Activated effector memory CD4-positive, alpha-beta T cell treated with anti-CD3 and anti-CD28 coated beads, Interleukin-2, amount 50 U/mL, for 16 hours (primary cell): Measurements from ENCODE around the gene ATRN.

ENCODE experiments used
- DNase-seq: peaks from one replicate; pipeline ENCODE4 v3.0.0-alpha.2; 2020

ATRN gene

GRCh38 chr20:3679749-3680700 lies 209.2 kb downstream of the ATRN start:
- no peak for DNase-seq

- DNase-seq = no peak
These were observed 210.0 kb downstream of the ATRN start for GRCh38 chr20:3680701-3681351.

GRCh38 chr20:3681352-3681930 lies 210.6 kb downstream of the ATRN start:
- DNase-seq = no peak

- DNase-seq = no peak
These were observed 211.3 kb downstream of the ATRN start, which contains the start of gene ADAM33 for GRCh38 chr20:3681931-3682781. Gene ADAM33, minus strand, starts transcription at chr20:3682010. Its CDS starts 6 bp downstream, at chr20:3682004.

GRCh38 chr20:3685341-3685740 lies 214.5 kb downstream of the ATRN start:
- DNase-seq = no peak

- DNase-seq = no peak
These were observed 215.6 kb downstream of the ATRN start for GRCh38 chr20:3686421-3686820.

- no peak for DNase-seq
These were observed 216.1 kb downstream of the ATRN start for GRCh38 chr20:3686867-3687321.

GRCh38 chr20:3687655-3688054 lies 216.8 kb downstream of the ATRN start:
- no peak for DNase-seq

- DNase-seq = no peak
These were observed 219.2 kb downstream of the ATRN start for GRCh38 chr20:3689978-3690377.

GRCh38 chr20:3690413-3690812 lies 219.6 kb downstream of the ATRN start:
- no peak for DNase-seq

- no peak for DNase-seq
These were observed 220.5 kb downstream of the ATRN start for GRCh38 chr20:3691306-3691705.

- no peak for DNase-seq
These were observed 221.1 kb downstream of the ATRN start for GRCh38 chr20:3691897-3692296.

GRCh38 chr20:3692706-3693294 lies 222.0 kb downstream of the ATRN start:
- DNase-seq = no peak

GRCh38 chr20:3693376-3693775 lies 222.6 kb downstream of the ATRN start:
- no peak for DNase-seq

GRCh38 chr20:3694864-3695263 lies 224.0 kb downstream of the ATRN start:
- no peak for DNase-seq

GRCh38 chr20:3696200-3696599 lies 225.4 kb downstream of the ATRN start:
- DNase-seq = no peak

GRCh38 chr20:3696745-3697587 lies 226.1 kb downstream of the ATRN start:
- DNase-seq = no peak

- DNase-seq = no peak
These were observed 226.9 kb downstream of the ATRN start for GRCh38 chr20:3697588-3698305.

GRCh38 chr20:3698591-3699001 lies 227.8 kb downstream of the ATRN start:
- DNase-seq = no peak

GRCh38 chr20:3699037-3699436 lies 228.2 kb downstream of the ATRN start:
- no peak for DNase-seq
